Omental fat pad (tissue), 4 donors: ENCODE measurements around the gene PDRG1. TPM values are rescaled to one million over a fixed set of nuclear protein-coding genes. Genes with fewer than 3 reads are reported as not detected.

ENCODE experiments used
- ATAC-seq: fragments of 150-250 bp; one replicate; pipeline ENCODE4 v1.9.1; 2016; ENCODE audit warnings: mild to moderate bottlenecking, moderate library complexity; ENCODE audit not compliant: low FRiP score
- DNase-seq: peaks from one replicate; pipeline ENCODE4 v3.0.0-alpha.2; 2019; ENCODE audit warnings: low spot score
- CTCF ChIP-seq, 3 donors: fragments of 450-650 bp; IDR thresholded peaks; one replicate each; pipeline ENCODE4 v1.5.1; 2016 to 2017; ENCODE audit warnings: antibody characterized with exemption in 3 of 3, mild to moderate bottlenecking in 3 of 3, moderate library complexity in 2 of 3
- total RNA-seq, 4 donors: library from RNA; depleted of rRNA; stranded (reverse); fragments of >200 nt; gene quantifications; one replicate each; pipeline ENCODE4 v1.1.0, GENCODE V29; 2016

The PDRG1 gene
- total RNA-seq, 4 donors from 2014 or later = 6.7 to 9.2 (median 7.4) TPM

GRCh38 chr20:31989030-31989645 is 37.3 kb upstream of the PDRG1 start:
- no peak for TF ChIP-seq CTCF (IDR thresholded peaks at IDR 0.05)
- ATAC-seq (no peak), DNase-seq (no peak)

GRCh38 chr20:31988430-31989015 is 36.7 kb upstream of the PDRG1 start:
- no peak for TF ChIP-seq CTCF (IDR thresholded peaks at IDR 0.05)
- ATAC-seq = no peak
- no peak for DNase-seq

GRCh38 chr20:31987744-31988143 is 35.9 kb upstream of the PDRG1 start:
- no peak for TF ChIP-seq CTCF (IDR thresholded peaks at IDR 0.05)
- ATAC-seq = no peak

GRCh38 chr20:31984981-31985471 is 33.2 kb upstream of the PDRG1 start:
- ATAC-seq (no peak), DNase-seq (no peak)
- no peak for TF ChIP-seq CTCF (IDR thresholded peaks at IDR 0.05)

More at GRCh38 chr20:31987744-31988143, 35.9 kb upstream of the PDRG1 start:
- DNase-seq = no peak

DNA sequence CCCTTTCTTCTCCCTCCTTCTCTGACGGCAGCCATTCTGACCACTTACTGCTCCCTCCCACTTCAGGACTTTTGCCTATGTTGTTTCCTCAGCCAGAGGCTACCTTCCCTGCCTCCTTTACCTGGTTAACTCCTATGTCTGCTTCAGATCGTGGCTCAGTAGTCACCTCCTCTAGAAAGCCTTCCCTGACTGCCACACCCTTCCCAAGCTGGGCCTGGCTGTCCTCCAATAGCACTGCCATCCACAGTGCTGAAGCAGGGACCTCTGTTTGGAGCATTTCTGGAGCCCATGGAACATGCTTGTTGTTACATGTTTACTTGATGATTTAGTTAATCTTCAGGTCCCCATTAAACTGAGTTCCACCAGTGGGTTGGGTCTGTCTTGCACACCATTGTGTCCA is 29.9 kb upstream of the PDRG1 start:
- no peak for TF ChIP-seq CTCF (IDR thresholded peaks at IDR 0.05)
- ATAC-seq (no peak), DNase-seq (no peak)

DNA sequence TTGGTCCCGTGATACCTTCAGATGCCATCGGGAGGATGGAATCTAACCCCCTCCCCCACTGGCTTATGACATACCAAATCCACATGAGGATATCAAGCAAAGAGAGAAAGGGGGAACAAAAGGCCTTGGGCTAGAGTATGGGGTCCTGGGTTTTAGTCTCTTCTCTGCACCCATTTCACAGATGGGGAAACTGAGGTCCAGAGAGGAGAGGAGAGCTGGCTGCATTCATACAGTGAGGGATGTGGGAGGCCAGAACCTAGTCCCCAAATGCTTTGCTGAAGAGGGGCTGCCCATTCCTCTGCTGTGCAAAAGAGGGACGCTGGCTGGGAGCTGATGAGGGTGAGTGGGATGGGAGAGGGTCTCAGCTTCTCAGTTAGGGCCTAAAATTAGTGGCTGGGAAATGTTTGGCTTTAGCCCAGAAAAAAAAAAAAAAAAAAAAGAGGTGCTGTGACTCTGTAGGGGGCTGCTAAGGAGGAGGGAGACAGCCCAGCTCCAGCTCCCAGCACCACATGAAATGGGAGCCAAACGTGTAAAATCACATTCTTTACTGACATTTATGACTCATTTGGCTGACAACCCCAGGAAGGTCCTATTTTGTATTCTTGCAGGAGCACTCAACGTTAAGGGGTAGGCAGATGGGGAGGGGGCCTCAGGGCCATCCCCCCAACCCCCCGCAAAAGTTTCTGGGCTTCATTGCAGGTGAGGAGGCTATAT is 28.0 kb upstream of the PDRG1 start:
- no peak for TF ChIP-seq CTCF (IDR thresholded peaks at IDR 0.05)
- no peak for DNase-seq
- ATAC-seq = no peak
